HEK293 (cell line): ENCODE results near the gene NKX2-8.

Experiments
- CTCF ChIA-PET: fragments of 350-600 bp; formaldehyde crosslinking; extraction: SDS; loops from one replicate; lab custom pipeline; 2021; ENCODE audit warnings: antibody characterized with exemption; lab: Yijun Ruan, JAX
- POLR2A ChIA-PET: fragments of 300-600 bp; formaldehyde crosslinking; extraction: SDS; loops from one replicate; lab custom pipeline; 2020; ENCODE audit warnings: antibody characterized with exemption, inconsistent platforms; lab: Yijun Ruan, JAX
- H3K27ac ChIP-seq: fragments of 200-500 bp; sonication (Bioruptor generic); 2 replicates; pipeline ENCODE4 v1.5.1; 2014; ENCODE audit warnings: low read depth, low read length, control low read depth, inconsistent platforms; ENCODE audit errors: extremely low read depth
- H3K36me3 ChIP-seq, 2 experiments: fragments of 200-500 bp in 1 of 2; sonication (Bioruptor generic) in 1 of 2; 1 replicate in 1 of 2; 2 replicates in 1 of 2; pipeline ENCODE4 v1.5.1; 2014 to 2017; ENCODE audit warnings: inconsistent platforms in 2 of 2, low read length in 2 of 2; ENCODE audit not compliant: control insufficient read depth in 2 of 2, insufficient read depth in 1 of 2
- H3K4me1 ChIP-seq: fragments of 200-500 bp; sonication (Bioruptor generic); 2 replicates; pipeline ENCODE4 v1.5.1; 2014; ENCODE audit warnings: mild to moderate bottlenecking, low read length, inconsistent platforms; ENCODE audit not compliant: control insufficient read depth, insufficient read depth
- H3K4me3 ChIP-seq: 2 replicates; pipeline ENCODE4 v1.5.1; 2011; ENCODE audit warnings: low read depth, mild to moderate bottlenecking, control low read depth, low read length, moderate library complexity
- H3K9me3 ChIP-seq: fragments of 200-500 bp; sonication (Bioruptor generic); 2 replicates; pipeline ENCODE4 v1.5.1; 2014; ENCODE audit warnings: low read depth, low read length, inconsistent platforms; ENCODE audit not compliant: control insufficient read depth, insufficient read depth
- GFI1B ChIP-seq: fragments of 450-650 bp; formaldehyde crosslinking; IDR thresholded peaks from 2 replicates; pipeline ENCODE4 v1.5.1; 2016; ENCODE audit warnings: missing biosample characterization, missing genetic modification characterization
- HOXA7 ChIP-seq: sonication (generic); formaldehyde crosslinking; IDR thresholded peaks from 2 replicates; pipeline ENCODE4 v1.8.1; 2022; ENCODE audit warnings: missing genetic modification reagents, borderline replicate concordance
- MZF1 ChIP-seq: fragments of 450-650 bp; formaldehyde crosslinking; IDR thresholded peaks from 2 replicates; pipeline ENCODE4 v1.5.1; 2017; ENCODE audit warnings: missing biosample characterization, missing genetic modification characterization, borderline replicate concordance
- PRDM6 ChIP-seq: fragments of 450-650 bp; formaldehyde crosslinking; IDR thresholded peaks from 2 replicates; pipeline ENCODE4 v1.5.1; 2017; ENCODE audit warnings: missing biosample characterization, missing genetic modification characterization
- SCRT2 ChIP-seq: fragments of 450-650 bp; formaldehyde crosslinking; IDR thresholded peaks from 2 replicates; pipeline ENCODE4 v1.5.1; 2016; ENCODE audit warnings: missing biosample characterization, missing genetic modification characterization
- ZBTB1 ChIP-seq: fragments of 450-650 bp; formaldehyde crosslinking; IDR thresholded peaks from 2 replicates; pipeline ENCODE4 v1.5.1; 2016; ENCODE audit warnings: missing biosample characterization, missing genetic modification characterization
- ZBTB21 ChIP-seq: fragments of 450-650 bp; formaldehyde crosslinking; IDR thresholded peaks from 2 replicates; pipeline ENCODE4 v1.5.1; 2017; ENCODE audit warnings: missing biosample characterization, missing genetic modification characterization
- ZBTB49 ChIP-seq: fragments of 450-650 bp; formaldehyde crosslinking; IDR thresholded peaks from 2 replicates; pipeline ENCODE4 v1.5.1; 2016; ENCODE audit warnings: missing biosample characterization, missing genetic modification characterization, low read depth
- ZEB2 ChIP-seq: fragments of 450-650 bp; formaldehyde crosslinking; IDR thresholded peaks from 2 replicates; pipeline ENCODE4 v1.5.1; 2016; ENCODE audit warnings: missing biosample characterization, missing genetic modification characterization
- ZNF138 ChIP-seq: fragments of 450-650 bp; formaldehyde crosslinking; IDR thresholded peaks from 2 replicates; pipeline ENCODE4 v1.5.1; 2016; ENCODE audit warnings: missing biosample characterization, missing genetic modification characterization, borderline replicate concordance
- ZNF514 ChIP-seq: fragments of 450-650 bp; formaldehyde crosslinking; IDR thresholded peaks from 2 replicates; pipeline ENCODE4 v1.5.1; 2016; ENCODE audit warnings: missing biosample characterization, missing genetic modification characterization
- ZNF600 ChIP-seq: fragments of 450-650 bp; formaldehyde crosslinking; IDR thresholded peaks from 2 replicates; pipeline ENCODE4 v1.5.1; 2016; ENCODE audit warnings: missing biosample characterization, missing genetic modification characterization
- ZNF621 ChIP-seq: fragments of 450-650 bp; formaldehyde crosslinking; IDR thresholded peaks from 2 replicates; pipeline ENCODE4 v1.5.1; 2017; ENCODE audit warnings: missing biosample characterization, missing genetic modification characterization
- ZNF664 ChIP-seq: fragments of 450-650 bp; formaldehyde crosslinking; IDR thresholded peaks from 2 replicates; pipeline ENCODE4 v1.5.1; 2016; ENCODE audit warnings: missing biosample characterization, missing genetic modification characterization
- ZNF692 ChIP-seq: fragments of 450-650 bp; formaldehyde crosslinking; IDR thresholded peaks from 2 replicates; pipeline ENCODE4 v1.5.1; 2016; ENCODE audit warnings: missing biosample characterization, missing genetic modification characterization
- ZNF701 ChIP-seq: fragments of 450-650 bp; formaldehyde crosslinking; IDR thresholded peaks from 2 replicates; pipeline ENCODE4 v1.5.1; 2016; ENCODE audit warnings: missing biosample characterization, missing genetic modification characterization
- ZNF792 ChIP-seq: fragments of 450-650 bp; formaldehyde crosslinking; IDR thresholded peaks from 2 replicates; pipeline ENCODE4 v1.5.1; 2016; ENCODE audit warnings: missing biosample characterization, missing genetic modification characterization
- ZSCAN16 ChIP-seq: fragments of 450-650 bp; formaldehyde crosslinking; IDR thresholded peaks from 2 replicates; pipeline ENCODE4 v1.5.1; 2016; ENCODE audit warnings: missing biosample characterization, missing genetic modification characterization
- ZSCAN23 ChIP-seq: fragments of 450-650 bp; formaldehyde crosslinking; IDR thresholded peaks from 2 replicates; pipeline ENCODE4 v1.5.1; 2016; ENCODE audit warnings: missing biosample characterization, missing genetic modification characterization
- TF ChIP-seq, protein P1 (sequence below): fragments of 450-650 bp; formaldehyde crosslinking; IDR thresholded peaks from 2 replicates; pipeline ENCODE4 v1.5.1; 2017; ENCODE audit warnings: missing biosample characterization, missing genetic modification characterization
- TF ChIP-seq, protein P2 (sequence below): fragments of 450-650 bp; formaldehyde crosslinking; IDR thresholded peaks from 2 replicates; pipeline ENCODE4 v1.5.1; 2016; ENCODE audit warnings: missing biosample characterization, missing genetic modification characterization, low read depth
- TF ChIP-seq, protein P3 (sequence below): fragments of 450-650 bp; formaldehyde crosslinking; IDR thresholded peaks from 2 replicates; pipeline ENCODE4 v1.5.0; 2017; ENCODE audit warnings: missing biosample characterization, missing genetic modification characterization, borderline replicate concordance

The NKX2-8 gene

DNA sequence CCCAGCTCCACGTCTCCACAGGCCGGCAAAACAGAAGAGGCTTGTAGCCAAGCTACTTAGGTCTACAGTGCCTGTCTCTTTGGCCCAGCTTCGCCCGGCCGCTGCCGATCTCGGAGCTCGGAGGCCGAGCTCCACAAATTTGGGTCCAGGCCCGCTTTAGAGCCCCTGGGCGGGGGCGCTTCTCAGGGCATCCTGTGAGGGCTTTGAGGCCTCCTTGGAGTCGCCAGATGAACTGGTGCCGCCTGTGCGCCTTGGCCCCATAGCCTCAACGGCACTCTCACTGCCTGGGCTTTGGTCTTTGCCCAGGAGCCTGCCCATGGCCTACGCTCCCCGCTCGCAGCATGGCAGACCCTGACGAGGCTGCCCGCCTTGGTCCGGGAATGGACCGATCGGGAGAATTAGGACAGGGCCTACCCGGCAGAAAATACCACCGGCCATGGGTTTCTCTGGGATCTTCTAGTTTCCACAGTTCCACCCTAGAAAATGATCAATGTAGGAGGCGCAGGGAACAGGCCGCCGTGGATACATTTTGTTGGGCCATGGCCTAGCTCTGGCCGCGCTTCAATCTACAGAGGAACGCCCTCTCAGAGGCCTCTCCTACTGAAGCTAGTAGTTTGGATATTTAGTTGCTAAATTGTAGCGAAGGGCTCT, 953 bp upstream of the NKX2-8 start:
- no peak overlapping the region for H3K4me3 ChIP-seq
- H3K27ac ChIP-seq: no peak overlapping the region
- no peaks in the 10 kb centered on the region for H3K36me3 ChIP-seq
- POLR2A ChIA-PET: no interaction called here
- TF ChIP-seq ZNF138 (tag by site-specific recombination) (no peak), GFI1B (tag by site-specific recombination) (no peak), ZSCAN23 (tag by site-specific recombination) (no peak), ZNF600 (tag by site-specific recombination) (no peak), SCRT2 (tag by site-specific recombination) (no peak), ZBTB49 (tag by site-specific recombination) (no peak), MZF1 (tag by site-specific recombination) (no peak), ZNF692 (tag by site-specific recombination) (no peak), PRDM6 (tag by site-specific recombination) (no peak), ZEB2 (tag by site-specific recombination) (no peak)
- TF ChIP-seq, protein P1, sequence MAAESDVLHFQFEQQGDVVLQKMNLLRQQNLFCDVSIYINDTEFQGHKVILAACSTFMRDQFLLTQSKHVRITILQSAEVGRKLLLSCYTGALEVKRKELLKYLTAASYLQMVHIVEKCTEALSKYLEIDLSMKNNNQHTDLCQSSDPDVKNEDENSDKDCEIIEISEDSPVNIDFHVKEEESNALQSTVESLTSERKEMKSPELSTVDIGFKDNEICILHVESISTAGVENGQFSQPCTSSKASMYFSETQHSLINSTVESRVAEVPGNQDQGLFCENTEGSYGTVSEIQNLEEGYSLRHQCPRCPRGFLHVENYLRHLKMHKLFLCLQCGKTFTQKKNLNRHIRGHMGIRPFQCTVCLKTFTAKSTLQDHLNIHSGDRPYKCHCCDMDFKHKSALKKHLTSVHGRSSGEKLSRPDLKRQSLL: no peak
- TF ChIP-seq, protein P2, sequence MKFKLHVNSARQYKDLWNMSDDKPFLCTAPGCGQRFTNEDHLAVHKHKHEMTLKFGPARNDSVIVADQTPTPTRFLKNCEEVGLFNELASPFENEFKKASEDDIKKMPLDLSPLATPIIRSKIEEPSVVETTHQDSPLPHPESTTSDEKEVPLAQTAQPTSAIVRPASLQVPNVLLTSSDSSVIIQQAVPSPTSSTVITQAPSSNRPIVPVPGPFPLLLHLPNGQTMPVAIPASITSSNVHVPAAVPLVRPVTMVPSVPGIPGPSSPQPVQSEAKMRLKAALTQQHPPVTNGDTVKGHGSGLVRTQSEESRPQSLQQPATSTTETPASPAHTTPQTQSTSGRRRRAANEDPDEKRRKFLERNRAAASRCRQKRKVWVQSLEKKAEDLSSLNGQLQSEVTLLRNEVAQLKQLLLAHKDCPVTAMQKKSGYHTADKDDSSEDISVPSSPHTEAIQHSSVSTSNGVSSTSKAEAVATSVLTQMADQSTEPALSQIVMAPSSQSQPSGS: no peak
- TF ChIP-seq, all 188 proteins: peak for 0
- Histone ChIP-seq H3K9me3 (no peaks in the 10 kb centered on the region), H3K4me1 (no peaks in the 10 kb centered on the region)
- CTCF ChIA-PET: interaction anchor here (0.8 to 1.7 kb wide), 2 partner anchors 22 to 359 kb away, joined by 3 to 5 read pairs; no protein-coding TSS in a partner anchor

- H3K4me3 ChIP-seq: peak overlapping the region; percentile 81
- ChIA-PET CTCF (interaction anchor here (0.6 to 0.8 kb wide), 2 partner anchors 140 to 359 kb away, joined by 3 read pairs; no protein-coding TSS in a partner anchor), POLR2A (no interaction called here)
- H3K9me3 ChIP-seq: no peaks in the 10 kb centered on the region
- H3K36me3 ChIP-seq: no peaks in the 10 kb centered on the region
- H3K4me1 ChIP-seq: no peaks in the 10 kb centered on the region
- TF ChIP-seq HOXA7 (CRISPR knock-in tag): no peak
- no peak for TF ChIP-seq ZNF514
- TF ChIP-seq, protein P3, sequence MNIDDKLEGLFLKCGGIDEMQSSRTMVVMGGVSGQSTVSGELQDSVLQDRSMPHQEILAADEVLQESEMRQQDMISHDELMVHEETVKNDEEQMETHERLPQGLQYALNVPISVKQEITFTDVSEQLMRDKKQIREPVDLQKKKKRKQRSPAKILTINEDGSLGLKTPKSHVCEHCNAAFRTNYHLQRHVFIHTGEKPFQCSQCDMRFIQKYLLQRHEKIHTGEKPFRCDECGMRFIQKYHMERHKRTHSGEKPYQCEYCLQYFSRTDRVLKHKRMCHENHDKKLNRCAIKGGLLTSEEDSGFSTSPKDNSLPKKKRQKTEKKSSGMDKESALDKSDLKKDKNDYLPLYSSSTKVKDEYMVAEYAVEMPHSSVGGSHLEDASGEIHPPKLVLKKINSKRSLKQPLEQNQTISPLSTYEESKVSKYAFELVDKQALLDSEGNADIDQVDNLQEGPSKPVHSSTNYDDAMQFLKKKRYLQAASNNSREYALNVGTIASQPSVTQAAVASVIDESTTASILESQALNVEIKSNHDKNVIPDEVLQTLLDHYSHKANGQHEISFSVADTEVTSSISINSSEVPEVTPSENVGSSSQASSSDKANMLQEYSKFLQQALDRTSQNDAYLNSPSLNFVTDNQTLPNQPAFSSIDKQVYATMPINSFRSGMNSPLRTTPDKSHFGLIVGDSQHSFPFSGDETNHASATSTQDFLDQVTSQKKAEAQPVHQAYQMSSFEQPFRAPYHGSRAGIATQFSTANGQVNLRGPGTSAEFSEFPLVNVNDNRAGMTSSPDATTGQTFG (tag by site-specific recombination): no peak
- TF ChIP-seq ZBTB21 (tag by site-specific recombination): no peak
- TF ChIP-seq ZSCAN16: no peak
- no peak for TF ChIP-seq ZNF621 (tag by site-specific recombination)
- no peak for TF ChIP-seq ZNF792 (tag by site-specific recombination)
- TF ChIP-seq ZNF664 (tag by site-specific recombination): no peak
- no peak for TF ChIP-seq ZBTB1 (tag by site-specific recombination)
- no peak for TF ChIP-seq ZNF701 (tag by site-specific recombination)
- H3K27ac ChIP-seq: no peak overlapping the region
Measured at GRCh38 chr14:36582874-36583241, 444 bp upstream of the NKX2-8 start.
